Mesenteric fat pad (tissue), 1 donor: Measurements from ENCODE around the gene GNB1. TPM values are rescaled to one million over a fixed set of nuclear protein-coding genes. Genes with fewer than 3 reads are reported as not detected.
A peak's percentile ranks its signal among the peaks of the same experiment; 100 is the strongest.

Experiments
- DNase-seq: peaks from one replicate; pipeline ENCODE4 v3.0.0-alpha.2; 2020; ENCODE audit warnings: low spot score
- total RNA-seq: library from RNA; stranded (reverse); fragmentation: NEBNext Ultra II Directional; extraction: Animal tissue kit (Norgen Biotek cat#: 25700); gene quantifications from one replicate; pipeline ENCODE4 v1.2.1, GENCODE V29; 2021
- donor health status: DM: yes; HTN: yes; CAD: no.

The GNB1 gene
- total RNA-seq, 1 donor from 2014 or later, result 318 TPM

- peak; percentile 53 for DNase-seq
These were observed 122.5 kb downstream of the GNB1 start for GRCh38 chr1:1768249-1768992.

- DNase-seq, result peak; percentile 76
These were observed 125.9 kb downstream of the GNB1 start for GRCh38 chr1:1764876-1765470.

- peak; percentile 92 for DNase-seq
These were observed 126.9 kb downstream of the GNB1 start for GRCh38 chr1:1763657-1764621.

- DNase-seq, result peak; percentile 84
These were observed 129.1 kb downstream of the GNB1 start for GRCh38 chr1:1761504-1762376.

GRCh38 chr1:1760715-1761114 lies 130.2 kb downstream of the GNB1 start:
- DNase-seq, result no peak

- DNase-seq, result peak; percentile 86
These were observed 130.6 kb downstream of the GNB1 start for GRCh38 chr1:1760345-1760650.

GRCh38 chr1:1759456-1760344 lies 131.2 kb downstream of the GNB1 start:
- peak; percentile 87 for DNase-seq

GRCh38 chr1:1758692-1759455 lies 132.0 kb downstream of the GNB1 start:
- peak; percentile 91 for DNase-seq

- peak; percentile 87 for DNase-seq
These were observed 132.7 kb downstream of the GNB1 start for GRCh38 chr1:1758059-1758621.

GRCh38 chr1:1757422-1758058 lies 133.3 kb downstream of the GNB1 start:
- DNase-seq, result peak; percentile 83

- peak; percentile 79 for DNase-seq
These were observed 134.0 kb downstream of the GNB1 start for GRCh38 chr1:1756661-1757421.

GRCh38 chr1:1755852-1756251 lies 135.0 kb downstream of the GNB1 start:
- DNase-seq, result peak; percentile 57

GRCh38 chr1:1755426-1755825 lies 135.5 kb downstream of the GNB1 start:
- peak; percentile 71 for DNase-seq

- DNase-seq, result peak; percentile 60
These were observed 136.7 kb downstream of the GNB1 start for GRCh38 chr1:1754051-1754815.

- peak; percentile 81 for DNase-seq
These were observed 137.3 kb downstream of the GNB1 start for GRCh38 chr1:1753607-1754005.
